Stimulated activated CD4-positive, alpha-beta T cell treated with anti-CD3 and anti-CD28 coated beads, Interleukin-1b, Interleukin-23, amount 100 ng/mL, for 1 hour (primary cell): ENCODE data around the gene SPOUT1.
"Not testable (repeated sequence)": the region's sequence is repeated elsewhere in the genome, so short reads cannot be mapped to it uniquely, and the experiment has no call there.

Experiments used
- DNase-seq, 2 donors: peaks; one replicate each; pipeline ENCODE4 v3.0.0-alpha.2; 2020; ENCODE audit warnings: low read depth in 2 of 2

The SPOUT1 gene

GRCh38 chr9:128829477-128830251, at the start of gene SPOUT1:
Gene SPOUT1 (minus strand): TSS chr9:128829794. CDS start chr9:128829780, 14 bp downstream.
- DNase-seq = peak; percentile 81 to 89

DNA sequence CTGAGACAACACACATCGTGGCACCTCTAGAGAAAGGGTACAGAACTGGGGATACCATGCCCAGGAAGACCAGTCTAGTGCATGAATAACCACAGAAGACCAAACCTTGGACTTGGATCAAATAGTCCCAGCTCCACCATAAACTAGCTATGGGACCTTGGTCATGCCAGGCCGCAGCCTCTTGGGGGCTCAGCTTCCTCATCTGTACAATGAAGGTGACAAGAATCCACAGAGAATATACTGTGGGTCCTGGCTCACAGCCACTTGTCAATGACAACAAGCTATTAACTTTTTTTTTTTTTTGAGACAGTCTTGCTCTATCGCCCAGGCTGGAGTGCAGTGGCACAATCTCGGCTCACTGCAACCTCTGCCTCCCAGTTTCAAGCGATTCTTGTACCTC, 48.3 kb upstream of the SPOUT1 start:
- DNase-seq = no peak

GRCh38 chr9:128870941-128871265, 41.3 kb upstream of the SPOUT1 start:
- not testable (repeated sequence) for DNase-seq

GRCh38 chr9:128870128-128870940, 40.7 kb upstream of the SPOUT1 start:
- no peak for DNase-seq

DNA sequence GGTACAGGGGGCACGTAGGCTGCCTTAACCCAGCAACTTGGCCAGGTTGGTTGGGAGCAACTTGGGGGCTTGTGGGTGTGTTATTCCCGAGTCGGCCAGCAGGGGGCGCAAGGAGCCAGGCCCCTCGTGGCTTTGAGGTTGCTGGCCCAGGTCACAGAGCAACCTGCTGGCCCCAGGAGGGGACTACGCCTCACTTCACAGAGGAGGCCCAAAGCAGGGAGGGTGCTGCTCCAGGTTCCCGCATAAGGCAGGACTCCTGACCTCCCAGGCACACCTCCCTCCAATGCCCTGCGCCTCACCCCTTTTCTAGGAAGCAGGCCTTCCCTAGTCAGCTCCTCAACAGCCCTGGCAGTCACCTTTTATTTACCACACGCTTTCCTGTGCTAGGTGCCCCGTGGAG, 34.1 kb upstream of the SPOUT1 start:
- peak; percentile 70 to 88 for DNase-seq

DNA sequence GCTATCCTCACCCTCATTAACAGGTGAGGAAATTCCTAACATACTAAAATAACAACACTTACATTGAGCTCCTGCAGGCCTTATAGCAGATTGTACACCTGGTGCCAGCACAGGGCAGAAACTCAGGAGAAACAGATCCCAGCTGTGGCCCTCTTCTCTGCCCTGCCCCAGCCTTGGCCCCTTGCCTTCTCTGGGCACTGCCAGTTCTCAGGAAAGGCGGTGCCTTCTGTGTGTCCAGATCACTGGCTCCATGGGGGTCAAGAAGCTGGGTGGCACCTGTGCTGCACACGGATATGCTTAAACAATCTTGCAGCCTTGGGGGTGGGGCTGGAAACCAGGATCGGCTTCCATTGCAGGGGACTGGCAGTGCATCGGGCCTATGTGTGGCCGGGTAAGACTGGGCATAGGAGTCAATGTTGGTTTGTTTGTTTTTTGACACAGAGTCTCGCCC, 32.8 kb upstream of the SPOUT1 start:
- no peak for DNase-seq

DNA sequence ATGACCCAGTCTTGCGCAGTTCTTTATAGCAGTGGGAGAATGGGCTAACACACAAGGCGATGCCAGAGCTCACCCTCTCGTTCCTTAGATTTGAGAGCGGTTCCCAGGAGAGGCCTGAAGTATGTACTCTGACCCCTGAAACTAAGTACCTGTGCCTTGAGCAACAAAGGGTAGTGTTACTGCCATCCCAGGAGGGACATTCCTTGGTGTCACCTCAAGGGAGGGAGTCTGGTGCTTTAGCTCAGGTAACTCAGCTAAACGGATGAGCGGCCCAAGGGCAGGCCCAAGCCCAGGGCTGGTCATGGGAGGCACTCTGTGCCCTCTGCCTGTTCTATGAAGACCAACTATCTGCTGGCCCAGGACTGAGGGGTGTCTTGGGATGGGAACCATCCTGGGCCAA, 31.9 kb upstream of the SPOUT1 start:
- DNase-seq = no peak

- no peak for DNase-seq
Measured at GRCh38 chr9:128860937-128861336, 31.3 kb upstream of the SPOUT1 start.

DNA sequence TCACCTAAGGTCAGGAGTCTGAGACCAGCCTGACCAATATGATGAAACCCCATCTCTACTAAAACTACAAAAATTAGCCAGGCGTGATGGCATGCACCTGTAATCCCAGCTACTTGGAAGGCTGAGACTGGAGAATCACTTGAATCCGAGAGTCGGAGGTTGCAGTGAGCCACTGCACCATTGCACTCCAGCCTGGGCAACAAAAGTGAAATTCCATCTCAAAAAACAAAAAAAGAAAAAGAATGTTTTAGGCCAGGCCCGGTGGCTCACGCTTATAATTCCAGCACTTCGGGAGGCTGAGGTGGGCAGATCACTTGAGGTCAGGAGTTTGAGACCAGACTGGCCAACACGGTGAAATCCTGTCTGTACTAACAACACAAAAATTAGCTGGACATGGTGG, 28.9 kb upstream of the SPOUT1 start:
- not testable (repeated sequence) for DNase-seq

- DNase-seq = not testable (repeated sequence)
Measured at GRCh38 chr9:128854454-128854853, 24.9 kb upstream of the SPOUT1 start.

GRCh38 chr9:128852646-128853045, 23.1 kb upstream of the SPOUT1 start:
- not testable (repeated sequence) for DNase-seq

GRCh38 chr9:128851779-128852600, 22.4 kb upstream of the SPOUT1 start:
- not testable (repeated sequence) for DNase-seq

- DNase-seq = not testable (repeated sequence)
Measured at GRCh38 chr9:128851024-128851423, 21.4 kb upstream of the SPOUT1 start.

- no peak for DNase-seq
Measured at GRCh38 chr9:128847803-128848202, 18.2 kb upstream of the SPOUT1 start.

DNA sequence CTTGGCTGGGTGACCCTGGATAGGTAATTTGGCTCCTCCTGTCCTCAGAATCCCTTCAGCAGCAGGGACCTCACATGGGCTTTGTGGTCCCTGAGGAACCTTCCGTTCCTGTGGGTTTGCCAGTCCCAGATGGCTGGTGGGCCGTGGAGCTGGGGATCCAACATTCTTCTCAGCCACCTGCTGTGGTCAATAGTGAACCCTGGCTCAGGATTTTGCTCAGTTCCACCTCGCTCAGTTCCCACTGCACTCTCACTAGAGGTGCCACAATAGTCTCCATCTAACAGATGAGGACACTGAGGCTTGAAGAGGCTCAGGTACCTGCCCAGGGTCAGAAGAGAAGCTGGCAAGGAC, 17.1 kb upstream of the SPOUT1 start:
- no peak for DNase-seq

DNA sequence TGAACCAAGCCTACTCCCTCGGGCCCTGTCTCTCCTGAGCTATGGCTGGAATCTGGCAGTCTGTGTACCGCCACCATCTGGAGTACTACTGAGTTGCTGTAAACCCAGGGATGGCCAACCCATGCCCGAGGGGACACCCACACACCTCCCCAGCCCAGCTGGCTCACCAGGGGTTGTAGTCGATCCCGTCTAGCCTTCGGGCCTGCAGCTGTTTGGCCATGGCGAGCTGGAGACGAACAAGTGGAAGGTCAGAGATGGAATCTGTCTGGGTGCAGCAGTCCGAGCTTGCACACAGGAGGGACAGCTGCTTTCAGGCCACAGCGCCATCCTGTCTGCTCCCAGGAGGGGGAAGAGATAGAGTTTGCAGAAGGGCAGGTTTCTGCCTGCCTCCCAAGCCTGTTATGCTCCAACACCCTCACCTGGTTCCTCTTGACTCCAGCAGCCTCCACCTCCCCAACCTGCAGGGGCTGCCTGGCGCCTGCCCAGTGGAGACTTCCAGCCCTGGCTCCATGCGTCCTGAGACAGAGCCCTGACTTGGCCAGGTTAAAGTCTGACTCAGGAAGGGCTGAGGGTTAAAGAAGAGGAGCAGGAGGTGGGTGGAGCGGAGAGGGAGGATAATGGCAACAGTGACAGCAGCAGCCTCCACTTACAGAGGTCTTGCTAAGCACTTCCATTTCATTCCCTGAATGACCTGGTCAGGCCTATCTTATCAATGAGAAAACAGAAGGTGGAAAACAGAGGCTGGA, 15.8 kb upstream of the SPOUT1 start:
- no peak for DNase-seq

DNA sequence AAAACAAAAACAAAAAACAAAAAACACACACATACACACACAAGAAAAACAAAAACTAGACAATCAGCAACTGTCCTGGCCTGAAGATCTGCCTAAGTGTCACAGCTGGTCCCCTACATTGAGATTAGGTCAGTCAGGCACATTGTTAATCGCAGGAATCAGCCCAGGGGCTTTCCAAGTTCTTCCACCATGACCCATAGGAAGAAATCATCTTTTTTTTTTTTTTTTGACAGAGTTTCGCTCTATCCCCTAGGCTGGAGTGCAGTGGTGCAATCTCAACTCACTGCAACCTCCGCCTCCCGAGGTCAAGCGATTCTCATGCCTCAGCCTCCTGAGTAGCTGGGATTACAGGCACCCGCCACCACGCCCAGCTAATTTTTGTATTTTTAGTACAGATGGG, 13.6 kb upstream of the SPOUT1 start:
- DNase-seq = not testable (repeated sequence)

- no peak for DNase-seq
Measured at GRCh38 chr9:128841694-128842492, 12.3 kb upstream of the SPOUT1 start.

GRCh38 chr9:128840524-128840923, 10.9 kb upstream of the SPOUT1 start:
- DNase-seq = no peak

DNA sequence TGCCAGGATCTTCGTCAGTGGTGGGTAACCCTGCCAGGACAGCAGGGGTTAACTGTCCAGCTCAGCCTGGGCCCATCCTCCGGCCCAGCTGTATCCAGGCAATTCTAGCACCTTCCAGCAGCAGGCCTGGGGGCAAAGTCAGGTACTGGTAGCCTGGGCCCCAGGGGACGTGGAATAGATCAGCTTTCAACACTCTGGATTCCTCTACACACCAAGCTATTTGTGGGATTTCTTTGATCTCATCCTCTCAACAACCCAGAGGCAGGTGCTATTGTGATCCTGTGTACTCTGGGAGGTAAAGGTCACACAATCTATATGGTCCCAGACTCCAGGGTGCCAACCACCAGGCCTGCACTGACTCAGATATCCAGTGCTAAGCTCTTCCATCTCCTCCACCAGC, 8.7 kb upstream of the SPOUT1 start:
- no peak for DNase-seq
